ENCODE data around the gene CNPY1.
"Not testable (repeated sequence)": the region's sequence is repeated elsewhere in the genome, so short reads cannot be mapped to it uniquely, and the experiment has no call there.

Gene CNPY1

DNA sequence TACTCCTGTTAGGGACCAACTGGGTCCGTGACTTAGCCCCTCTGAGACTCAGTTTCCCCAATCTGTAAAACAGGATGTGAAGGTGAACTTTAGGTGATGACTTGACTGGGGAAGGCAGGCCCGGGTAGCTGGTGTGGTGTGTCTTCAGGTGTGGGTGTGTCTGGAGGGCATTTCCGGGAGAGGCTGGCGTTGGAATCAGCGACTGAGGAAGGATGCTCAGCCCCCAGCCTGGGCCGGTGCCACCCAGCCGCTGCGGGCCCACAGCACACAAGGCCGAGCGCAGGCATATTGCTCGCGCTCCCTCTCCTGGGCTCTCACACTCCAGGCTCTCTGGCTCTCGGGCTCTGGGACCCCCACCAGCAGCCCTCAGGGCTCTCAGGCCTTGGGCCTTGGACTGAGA, 31.7 kb upstream of the CNPY1 start:
- no peak for DNase-seq (ENCODE audit: low spot score)

DNA sequence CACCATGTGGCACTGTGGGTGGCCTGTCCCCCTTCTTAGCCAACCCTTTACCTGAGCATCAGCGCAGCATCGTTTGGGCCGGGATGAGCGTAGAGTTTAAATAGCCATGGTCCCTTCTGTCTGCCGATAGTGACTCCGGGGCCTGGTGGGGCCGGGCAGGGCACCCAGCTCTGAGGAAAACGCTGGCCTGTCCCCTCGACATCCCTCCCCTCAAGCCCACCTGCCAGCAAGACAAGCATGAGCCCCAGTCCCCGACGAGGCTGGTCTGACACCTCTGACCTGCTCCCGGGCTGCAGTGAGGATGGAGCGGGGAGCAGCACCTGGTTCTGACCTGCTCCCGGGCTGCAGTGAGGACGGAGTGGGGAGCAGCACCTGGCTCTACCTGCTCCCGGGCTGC, 31.1 kb upstream of the CNPY1 start:
- no peak for DNase-seq (ENCODE audit: low spot score)

DNA sequence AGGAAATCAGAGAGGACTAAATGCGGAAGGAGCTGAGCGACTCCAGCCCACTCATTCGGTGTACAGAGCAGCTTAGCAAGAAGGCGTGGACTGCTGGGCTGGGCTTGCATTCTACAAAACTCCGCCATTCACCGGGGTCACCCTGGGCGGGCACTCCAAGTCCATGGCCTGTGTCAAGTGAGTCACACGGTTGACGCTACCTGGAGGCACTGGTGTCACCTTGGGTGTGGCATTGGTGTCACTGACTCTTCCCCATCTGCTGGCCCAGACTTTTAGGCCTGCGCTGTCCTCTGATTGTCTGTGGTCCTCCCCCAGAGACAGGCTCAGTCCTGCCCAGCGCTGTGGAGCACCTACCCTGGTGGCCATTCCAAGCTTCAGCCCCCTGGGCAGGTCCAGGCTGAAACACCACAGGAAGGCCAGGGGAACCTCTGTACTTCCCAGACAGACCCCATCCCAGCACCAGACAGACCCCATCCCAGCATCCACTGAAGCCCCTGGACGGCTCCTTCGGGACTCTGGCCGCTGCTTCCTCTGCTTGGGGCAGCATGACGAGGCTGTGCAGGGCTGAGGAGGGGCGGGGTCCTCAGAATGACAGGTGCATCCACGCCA, 30.6 kb upstream of the CNPY1 start:
- no peak for DNase-seq (ENCODE audit: low spot score)

DNA sequence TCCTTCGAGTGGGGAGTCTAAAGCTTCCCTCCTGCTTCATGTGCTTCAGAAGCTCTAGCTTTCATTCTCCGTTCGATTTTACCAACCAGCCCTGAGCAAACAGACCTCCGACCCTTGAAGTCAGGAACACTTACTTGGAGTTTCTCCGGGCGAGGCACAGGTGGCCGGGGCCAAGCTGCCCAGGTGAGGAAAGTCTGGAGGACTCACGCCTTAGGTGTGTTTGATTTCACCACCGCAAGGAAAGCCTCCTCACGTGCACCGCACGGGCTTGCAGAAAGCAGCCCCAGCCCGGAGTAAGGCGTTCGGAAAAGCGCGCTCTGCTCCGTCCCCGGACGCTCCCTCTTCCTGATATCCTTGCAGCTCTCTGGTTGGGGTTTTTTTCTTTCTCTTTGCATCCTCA, 30.1 kb upstream of the CNPY1 start:
- DNase-seq (ENCODE audit: low spot score): no peak

DNA sequence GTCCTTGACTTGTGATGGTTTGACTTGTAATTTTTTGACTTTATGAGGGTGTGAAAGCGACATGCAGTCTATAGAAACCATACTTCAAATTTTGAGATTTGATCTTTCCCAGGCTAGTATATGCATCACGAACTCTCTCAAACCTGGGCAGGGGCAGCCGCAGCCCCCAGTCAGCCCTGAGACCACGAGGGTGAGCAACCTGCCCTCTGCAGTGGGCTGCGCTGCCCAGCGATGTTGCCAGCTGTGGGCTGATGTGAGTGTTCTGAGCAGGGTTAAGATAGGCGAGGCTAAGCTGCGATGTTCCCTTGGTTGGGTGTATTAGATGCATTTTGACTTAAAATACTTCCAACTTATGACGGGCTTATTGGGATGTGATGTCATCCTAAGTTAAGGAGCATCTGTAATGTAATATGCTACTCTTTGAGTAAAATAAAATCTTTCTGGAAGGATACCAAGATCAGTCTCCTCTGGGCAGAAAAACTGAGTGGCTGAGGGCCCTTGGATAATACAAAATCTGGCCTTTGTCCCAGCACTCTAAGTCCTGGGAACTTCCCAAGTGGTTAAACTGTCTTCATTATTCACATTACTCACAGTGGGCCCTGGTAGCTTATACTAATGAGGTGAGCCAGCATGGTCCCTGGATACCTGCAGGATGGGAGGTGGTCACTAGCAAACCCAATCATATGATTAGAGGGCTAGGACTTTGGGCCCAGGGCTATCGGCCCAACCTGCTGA, 28.4 kb upstream of the CNPY1 start:
- DNase-seq (ENCODE audit: low spot score): no peak

DNA sequence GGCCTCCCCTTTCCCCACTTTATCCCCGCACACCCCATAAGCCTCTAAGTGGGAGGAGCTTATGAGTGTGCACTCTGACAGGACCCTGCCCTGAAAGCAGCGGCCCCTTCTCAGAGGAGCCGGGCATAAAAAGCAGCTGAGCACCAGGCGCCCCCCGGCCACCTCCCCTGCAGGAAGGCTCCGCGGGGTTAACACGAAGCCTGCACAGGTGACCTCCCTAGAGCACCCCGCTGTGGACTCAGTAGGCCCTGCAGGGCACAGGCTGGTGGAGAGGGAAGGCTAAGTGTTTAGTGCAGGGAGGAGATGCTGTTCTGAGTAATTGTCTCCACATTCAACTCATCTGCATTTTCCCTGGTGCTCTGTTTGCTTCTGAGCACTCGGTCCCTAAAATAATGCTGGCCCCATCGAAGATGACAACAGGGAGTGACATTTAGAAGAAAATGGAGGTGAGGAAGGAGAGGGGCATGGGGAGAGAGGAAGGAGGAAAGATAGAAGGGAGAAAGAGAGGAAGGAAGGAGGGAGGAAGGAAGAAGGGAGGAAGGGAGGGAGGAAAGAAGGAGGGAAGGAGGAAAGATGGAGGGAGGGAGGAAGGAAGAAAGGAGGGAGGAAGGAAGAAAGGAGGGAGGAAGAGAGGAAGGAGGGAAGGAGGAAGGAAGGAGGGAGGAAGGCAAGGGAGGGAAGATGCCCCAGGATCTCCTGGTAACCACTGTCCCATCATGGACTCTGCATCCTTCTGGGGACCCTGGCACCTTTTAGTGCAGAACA, 25.4 kb upstream of the CNPY1 start:
- no peak for DNase-seq (ENCODE audit: low spot score)

DNA sequence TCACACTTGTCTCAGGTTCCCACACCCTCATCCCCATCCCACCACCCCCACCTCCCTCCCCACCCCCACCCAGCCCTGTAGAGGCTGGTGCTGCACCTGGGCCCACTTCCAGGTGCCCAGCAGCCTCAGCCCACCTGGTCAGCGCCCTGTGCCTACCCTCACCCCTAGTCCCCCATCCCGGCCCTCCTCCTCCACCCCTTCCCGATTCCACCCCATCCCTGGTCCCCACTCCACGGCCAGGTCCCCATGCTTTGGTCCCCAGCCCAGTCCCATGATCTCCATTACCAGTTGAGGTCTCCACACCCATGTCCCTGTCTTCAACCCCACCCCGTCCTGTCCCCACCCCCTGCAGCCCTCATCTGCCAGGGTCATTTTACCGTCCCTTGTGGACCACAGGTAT, 24.6 kb upstream of the CNPY1 start:
- DNase-seq (ENCODE audit: low spot score): no peak

DNA sequence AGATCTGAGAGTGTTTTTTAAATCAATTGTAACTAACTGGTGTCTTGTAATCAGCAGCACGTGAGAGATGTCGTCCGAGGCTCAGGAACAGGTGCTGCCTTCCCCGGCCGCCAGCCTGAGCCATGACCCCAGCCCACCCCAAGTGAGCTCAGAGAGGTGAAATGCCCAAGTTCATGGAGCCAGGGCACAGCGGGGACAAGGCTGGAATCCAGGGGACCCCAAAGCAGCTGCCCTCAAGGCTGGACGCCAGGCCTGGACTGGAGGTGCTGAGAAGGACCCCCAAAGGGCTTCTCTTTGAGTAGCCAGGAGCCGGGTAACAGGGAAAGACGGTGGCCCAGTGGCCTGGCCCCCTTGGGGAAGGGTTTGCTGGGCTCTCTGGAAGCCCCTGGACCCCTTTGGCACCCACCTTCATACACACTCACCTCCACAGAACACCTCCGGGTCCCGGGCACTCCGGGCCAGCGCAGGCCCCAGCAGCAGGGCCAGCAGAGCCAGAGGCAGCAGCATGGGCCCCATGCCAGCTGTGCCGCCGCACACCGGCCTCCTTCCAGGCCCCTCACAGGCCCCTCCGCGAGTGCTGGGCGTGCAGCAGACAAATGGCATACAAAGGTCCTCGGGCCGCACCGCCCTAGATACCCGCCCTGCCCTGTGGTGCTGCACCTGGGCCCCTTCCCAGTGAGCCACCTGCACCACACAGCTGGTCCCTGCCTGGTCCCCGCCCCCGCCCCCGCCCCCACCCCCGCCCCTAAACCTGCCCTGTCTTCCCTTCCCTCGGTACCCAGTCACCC, 24.0 kb upstream of the CNPY1 start:
- DNase-seq (ENCODE audit: low spot score): no peak

DNA sequence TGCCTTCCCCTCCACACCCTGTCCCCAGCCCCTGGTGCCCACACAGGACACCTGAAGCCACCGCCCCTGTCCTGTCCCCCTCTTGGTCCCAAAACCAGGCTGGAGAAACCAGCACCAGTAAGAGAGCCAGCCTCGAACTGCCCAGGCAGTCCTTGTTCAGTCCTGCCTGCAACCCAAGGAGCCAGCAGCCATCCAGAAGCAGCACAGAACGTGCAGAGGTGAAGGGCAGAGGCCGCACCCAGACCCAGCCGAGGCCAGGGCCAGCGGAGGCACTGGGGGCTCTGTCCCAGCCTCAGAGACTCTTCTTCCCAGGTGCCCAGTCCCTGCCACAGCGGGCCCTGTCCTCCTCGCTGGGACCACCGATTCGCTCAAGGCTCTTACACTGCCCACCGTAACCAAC, 23.3 kb upstream of the CNPY1 start:
- DNase-seq (ENCODE audit: low spot score): no peak

DNA sequence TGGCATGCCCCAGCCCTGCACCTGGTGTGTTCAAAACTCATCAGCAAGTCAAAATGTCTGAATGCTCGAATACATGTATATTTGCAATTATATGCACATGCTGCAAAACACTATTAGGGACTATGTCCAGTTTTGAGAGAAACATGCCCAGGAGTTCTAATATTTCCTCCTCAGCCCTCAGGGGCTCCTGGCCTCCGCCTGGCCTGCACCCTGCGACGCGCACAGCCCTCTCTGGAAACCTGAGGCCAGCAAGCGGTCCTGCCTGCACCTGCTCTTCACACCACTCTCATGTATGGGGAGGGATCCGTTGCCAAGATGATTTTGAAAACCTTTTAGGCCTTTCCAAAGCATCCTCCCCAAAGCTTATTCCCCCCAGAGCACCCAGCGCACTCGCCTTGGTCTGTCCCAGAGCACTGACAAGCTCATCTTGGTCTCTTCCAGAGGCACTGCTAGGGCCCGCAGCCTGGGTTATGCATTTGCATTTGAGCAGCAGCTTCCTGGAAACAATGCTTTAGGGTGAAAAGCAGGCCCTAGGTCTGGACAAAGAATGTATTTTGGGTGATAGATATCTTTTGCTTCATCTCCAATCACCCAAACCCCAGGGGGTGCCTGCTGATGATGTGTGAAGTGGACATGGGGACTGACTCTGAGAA, 22.6 kb upstream of the CNPY1 start:
- no peak for DNase-seq (ENCODE audit: low spot score)

DNA sequence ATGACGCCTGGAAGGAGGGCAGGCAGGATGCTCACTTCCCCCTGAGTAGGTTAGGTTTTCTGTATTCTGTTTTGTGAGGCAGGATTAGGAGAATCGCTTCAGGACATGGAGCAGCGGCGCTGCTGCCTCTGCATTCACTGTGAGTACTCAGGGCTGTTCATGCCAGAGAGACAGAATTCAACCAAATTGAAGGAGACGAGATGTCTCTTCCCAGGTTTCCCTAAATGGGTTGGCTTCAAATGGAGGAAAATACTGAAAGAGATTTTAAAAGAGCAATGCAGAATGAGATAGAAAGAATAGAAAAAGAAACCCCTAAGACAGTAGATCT, 21.9 kb upstream of the CNPY1 start:
- no peak for DNase-seq (ENCODE audit: low spot score)

DNA sequence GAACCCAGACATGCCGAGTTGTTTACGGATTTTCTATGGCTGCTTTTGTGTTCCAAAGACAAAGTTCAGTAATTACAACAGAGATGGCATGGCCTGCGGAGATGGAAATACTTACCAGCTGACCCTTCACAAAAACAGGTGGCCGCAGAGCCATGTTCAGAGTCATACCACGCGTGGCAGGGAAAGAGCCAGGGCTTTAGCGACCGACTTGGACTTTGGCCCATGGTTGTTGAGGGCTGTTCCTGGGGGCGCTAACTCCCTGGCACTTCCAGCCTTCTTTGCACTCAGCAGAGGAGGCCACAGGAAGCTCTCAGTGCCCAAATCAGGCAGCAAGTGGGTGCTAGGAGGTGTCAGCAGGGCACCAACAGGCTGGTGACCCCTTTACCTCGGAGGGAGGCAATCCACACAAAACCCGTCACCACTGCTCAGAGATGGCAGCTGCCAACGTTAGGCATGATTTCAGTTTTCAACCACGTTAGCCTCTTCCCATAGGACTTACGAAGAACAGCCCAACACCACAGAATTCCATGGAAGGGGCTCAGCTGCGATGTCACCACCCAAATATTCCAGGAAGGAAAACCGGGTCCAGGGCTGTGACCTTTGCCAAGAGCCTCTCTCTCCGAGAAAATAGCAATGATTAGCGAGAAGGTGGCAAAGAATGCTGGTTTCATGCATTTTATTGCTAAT, 21.4 kb upstream of the CNPY1 start:
- no peak for DNase-seq (ENCODE audit: low spot score)

DNA sequence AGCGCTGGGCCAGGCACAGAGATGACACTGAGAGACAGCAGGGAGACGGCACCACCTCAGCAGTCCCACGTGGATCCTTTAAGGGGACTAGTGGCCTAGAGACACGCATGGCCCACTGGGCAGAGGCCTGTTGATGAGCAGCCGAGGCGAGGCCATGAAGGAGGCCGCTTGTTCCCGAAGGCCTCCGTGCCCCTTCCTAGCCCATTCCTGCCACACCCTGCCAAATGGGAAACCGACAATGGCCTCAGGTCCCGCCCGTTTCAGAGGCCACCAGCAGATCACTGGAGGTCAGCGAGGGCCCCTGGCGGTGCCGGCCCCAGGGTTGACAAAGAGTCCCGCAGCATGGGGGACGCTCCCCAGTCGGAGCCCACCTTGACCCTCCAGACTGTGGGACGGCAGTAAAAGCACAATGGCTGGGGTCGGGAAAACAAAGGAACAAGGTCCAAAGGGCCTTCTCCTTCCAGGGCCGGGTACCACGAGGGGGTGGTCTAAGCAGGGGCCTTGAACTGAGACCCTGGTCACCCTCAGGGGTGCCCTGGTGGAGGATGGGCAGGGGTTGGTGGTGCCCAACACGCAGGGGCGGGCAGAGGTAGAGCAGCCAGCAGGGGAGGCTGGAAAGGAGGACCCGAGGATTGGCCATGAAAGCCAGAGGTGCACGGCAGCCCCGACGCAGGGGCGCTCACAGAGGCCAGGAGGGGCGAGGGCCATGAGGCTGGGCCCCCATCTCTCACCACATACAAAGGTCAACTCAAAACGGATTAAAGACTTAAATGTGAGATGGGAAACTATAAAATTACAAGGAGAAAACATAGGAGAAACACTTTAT, 19.9 kb upstream of the CNPY1 start:
- DNase-seq (ENCODE audit: low spot score): no peak

DNA sequence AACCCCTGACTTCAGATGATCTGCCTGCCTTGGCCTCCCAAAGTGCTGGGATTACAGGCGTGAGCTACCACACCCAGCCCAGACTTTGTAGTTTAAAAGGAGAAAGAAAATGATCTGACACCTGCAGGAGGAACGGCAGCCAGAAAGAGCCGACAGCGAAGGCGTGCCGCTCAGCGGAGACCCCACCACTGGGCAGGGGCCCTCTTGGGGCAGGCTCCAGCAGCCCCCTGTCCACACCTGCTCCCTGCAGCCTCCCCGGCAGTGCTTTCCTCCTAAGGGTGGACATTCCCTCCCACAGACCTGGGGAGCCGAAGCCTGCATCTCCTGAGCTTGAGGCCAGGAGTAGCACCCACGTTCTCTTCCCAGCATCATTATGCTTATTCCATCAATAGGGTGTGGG, 19.2 kb upstream of the CNPY1 start:
- DNase-seq (ENCODE audit: low spot score): no peak

DNA sequence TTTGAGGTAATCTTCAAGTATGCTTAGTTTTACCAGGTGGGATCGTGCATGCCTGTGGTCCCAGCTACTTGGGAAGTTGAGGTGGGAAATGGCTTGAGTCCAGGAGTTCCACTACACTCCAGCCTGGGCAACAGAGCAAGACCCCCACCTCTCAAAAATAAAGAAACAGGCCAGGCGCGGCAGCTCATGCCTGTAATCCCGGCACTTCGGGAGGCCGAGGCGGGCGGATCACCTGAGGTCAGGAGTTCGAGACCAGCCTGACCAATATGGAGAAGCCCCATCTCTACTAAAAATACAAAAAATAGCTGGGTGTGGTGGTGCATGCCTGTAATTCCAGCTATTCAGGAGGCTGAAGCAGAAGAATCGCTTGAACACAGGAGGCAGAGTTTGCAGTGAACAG, 16.6 kb upstream of the CNPY1 start:
- not testable (repeated sequence) for DNase-seq (ENCODE audit: low spot score)

DNA sequence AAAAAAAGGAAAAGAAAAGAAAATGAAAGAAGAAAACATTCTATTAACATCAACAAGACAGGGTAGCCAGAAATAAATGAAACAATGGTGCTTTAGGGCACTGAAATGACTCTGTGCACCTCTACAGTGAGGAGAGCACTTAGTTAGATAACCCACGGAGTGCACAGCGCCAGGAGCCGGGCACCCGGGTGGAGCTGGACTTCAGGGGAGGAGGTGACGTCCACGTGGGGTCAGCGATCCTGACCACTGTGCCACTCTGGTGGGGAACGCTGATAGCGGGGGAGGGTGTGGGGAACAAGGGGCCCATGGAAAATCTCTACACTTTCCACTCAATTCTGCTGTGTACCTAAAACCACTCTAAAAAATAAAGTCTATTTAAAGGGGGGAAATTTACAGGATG, 15.7 kb upstream of the CNPY1 start:
- DNase-seq (ENCODE audit: low spot score): no peak

DNA sequence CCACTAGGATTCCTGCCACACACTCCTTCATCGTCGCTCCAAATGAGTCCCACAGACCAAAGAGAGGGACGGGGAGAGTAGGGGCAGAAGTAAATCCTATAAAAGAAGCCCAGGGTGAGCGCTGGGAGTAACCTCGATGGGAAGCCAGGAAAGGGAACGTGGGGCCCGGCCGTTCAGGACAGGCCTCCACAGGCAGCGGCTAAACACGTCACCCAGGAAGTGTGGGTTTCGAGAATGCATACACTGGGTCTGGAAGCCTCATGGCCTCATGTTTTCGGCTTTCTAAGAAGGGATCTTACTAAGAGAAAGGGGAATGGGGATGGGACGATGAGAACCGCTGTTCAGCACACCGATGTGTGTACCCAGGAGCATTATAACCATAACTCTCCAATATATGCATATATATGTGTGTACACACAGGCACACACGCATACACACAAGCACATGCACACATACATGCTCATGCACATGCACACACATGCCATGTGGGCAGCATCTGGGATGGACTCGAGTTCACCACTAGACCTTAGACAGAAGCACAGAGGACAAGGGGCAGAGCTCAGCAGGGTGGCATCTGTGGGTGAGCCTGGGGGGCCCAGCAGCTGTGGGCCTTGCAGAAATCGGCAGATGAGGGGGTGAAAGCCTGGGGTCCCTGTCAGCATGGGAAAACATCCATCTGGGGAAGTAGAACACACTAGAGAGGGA, 14.8 kb upstream of the CNPY1 start:
- no peak for DNase-seq (ENCODE audit: low spot score)

DNA sequence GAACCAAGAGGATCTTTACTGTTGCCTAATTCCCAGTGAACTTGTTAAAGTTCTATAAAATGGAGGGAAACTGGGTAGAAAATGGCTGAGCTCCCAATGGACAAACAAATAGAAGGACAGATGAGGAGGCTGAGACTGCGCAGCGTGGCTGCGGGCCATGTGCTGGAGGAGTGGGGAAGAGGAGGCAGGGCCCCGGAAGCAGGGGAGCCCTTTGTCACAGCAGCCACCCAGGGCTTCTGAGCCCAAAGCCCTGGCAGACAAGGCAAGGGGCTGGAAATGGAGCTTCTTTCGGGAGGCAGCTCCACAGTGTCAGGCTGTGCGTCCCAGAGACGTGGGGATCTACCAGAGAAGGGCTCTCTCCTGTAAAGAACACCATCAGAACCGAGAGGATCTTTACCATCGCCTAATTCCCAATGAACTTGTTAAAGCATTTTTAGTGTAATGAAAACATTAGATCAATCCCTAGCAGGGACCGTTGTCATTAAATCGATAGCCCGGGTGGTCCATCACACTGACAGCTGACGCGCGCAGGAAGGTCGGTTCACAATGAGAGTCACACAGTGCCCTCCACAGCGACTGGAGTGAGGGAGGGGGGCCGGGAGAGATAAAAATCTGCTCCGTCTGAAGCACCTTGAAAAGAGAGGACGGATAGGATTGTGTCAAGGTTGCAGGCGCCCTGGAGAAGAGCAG, 14.0 kb upstream of the CNPY1 start:
- no peak for DNase-seq (ENCODE audit: low spot score)

DNA sequence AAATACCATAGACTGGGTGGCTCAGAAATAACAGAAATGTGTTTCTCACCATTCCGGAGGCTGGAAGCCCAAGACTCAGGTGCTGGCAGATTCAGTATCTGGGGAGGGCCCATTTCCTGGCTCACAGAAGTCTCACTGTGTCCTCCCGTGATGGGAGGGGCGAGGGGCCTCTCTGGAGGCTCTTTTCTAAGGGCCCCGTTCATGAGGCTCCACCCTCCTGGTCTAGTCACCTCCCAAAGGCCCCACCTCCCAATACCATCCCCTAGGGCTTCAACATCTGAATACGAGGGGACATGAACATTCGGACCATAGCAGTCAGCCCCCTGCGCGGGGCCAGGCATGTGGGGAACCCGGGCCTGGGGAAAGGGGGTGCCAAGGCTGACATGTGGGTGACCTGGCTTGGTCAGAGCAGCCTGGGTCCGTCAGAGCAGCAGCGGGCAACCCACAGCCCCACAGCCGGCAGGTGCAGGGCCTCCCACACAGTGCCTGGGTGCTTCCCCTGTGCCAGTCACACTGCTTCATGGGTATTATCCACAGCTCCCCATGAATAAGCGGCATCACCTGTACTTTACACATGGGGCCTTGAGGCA, 13.3 kb upstream of the CNPY1 start:
- no peak for DNase-seq (ENCODE audit: low spot score)
